ENCODE measurements around the gene SERP2.

DNA sequence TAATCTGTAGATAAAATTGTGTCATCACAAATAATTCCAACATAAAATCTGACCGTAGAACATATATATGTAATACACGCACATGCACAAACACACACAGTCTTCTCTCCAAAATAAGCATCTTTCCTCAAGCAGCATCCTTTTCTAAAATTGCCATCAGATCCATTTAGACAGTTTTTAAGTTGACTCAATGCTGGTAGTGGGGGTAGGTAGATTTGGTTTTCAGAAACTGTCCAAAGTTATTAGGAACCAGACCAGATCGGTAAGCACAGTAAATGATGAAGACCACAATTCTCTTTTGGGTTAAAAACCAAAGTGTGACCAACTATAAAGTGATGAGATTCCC is 64.6 kb downstream of the SERP2 start:
- TF ChIP-seq ZNF121 (tag by site-specific recombination; IDR thresholded peaks at IDR 0.05) (no peak), ZBTB21 (tag by site-specific recombination; IDR thresholded peaks at IDR 0.05) (no peak), ZNF324 (tag by site-specific recombination; IDR thresholded peaks at IDR 0.05) (no peak), CTCF (tag by site-specific recombination; IDR thresholded peaks at IDR 0.05) (no peak), ZNF549 (tag by site-specific recombination; IDR thresholded peaks at IDR 0.05) (no peak), BCL11B (tag by site-specific recombination; IDR thresholded peaks at IDR 0.05; ENCODE audit: low read depth) (no peak)

All from HEK293 (cell line).